H9 (cell line): Measurements from ENCODE around the gene TPPP2. TPM values are rescaled to one million over a fixed set of nuclear protein-coding genes. Genes with fewer than 3 reads are reported as not detected.

Experiments used
- DNase-seq: peaks from one replicate; pipeline ENCODE4 v3.0.0-alpha.2; 2017
- H2AFZ ChIP-seq: one replicate; pipeline ENCODE4 v1.6.1; 2013; ENCODE audit warnings: mild to moderate bottlenecking, low read length, control low read depth, moderate library complexity
- H2AK5ac ChIP-seq: 2 replicates; pipeline ENCODE4 v1.6.1; 2013; ENCODE audit warnings: low read length, control low read depth, mixed read lengths; ENCODE audit not compliant: insufficient read length
- H2BK120ac ChIP-seq: one replicate; pipeline ENCODE4 v1.6.1; 2013; ENCODE audit warnings: low read depth, mild to moderate bottlenecking, low read length, control low read depth, inconsistent platforms; ENCODE audit not compliant: poor library complexity, severe bottlenecking
- H2BK12ac ChIP-seq: 2 replicates; pipeline ENCODE4 v1.6.1; 2013; ENCODE audit warnings: low read length, control low read depth, mixed read lengths, low read depth; ENCODE audit not compliant: insufficient read length
- H2BK15ac ChIP-seq: 2 replicates; pipeline ENCODE4 v1.6.1; 2013; ENCODE audit warnings: low read depth, low read length, control low read depth
- H2BK20ac ChIP-seq: one replicate; pipeline ENCODE4 v1.6.1; 2013; ENCODE audit warnings: low read depth, mild to moderate bottlenecking, low read length, control low read depth, inconsistent platforms; ENCODE audit not compliant: poor library complexity, severe bottlenecking
- H2BK5ac ChIP-seq: 2 replicates; pipeline ENCODE4 v1.6.1; 2013; ENCODE audit warnings: low read length, control low read depth, mixed read lengths; ENCODE audit not compliant: insufficient read length
- H3K14ac ChIP-seq: 2 replicates; pipeline ENCODE4 v1.6.1; 2013; ENCODE audit warnings: low read length, control low read depth; ENCODE audit not compliant: insufficient read depth
- H3K18ac ChIP-seq: 2 replicates; pipeline ENCODE4 v1.6.1; 2013; ENCODE audit warnings: low read depth, mild to moderate bottlenecking, mixed read lengths, low read length, control low read depth; ENCODE audit not compliant: insufficient read length
- H3K23ac ChIP-seq: 2 replicates; pipeline ENCODE4 v1.6.1; 2013; ENCODE audit warnings: low read length, control low read depth, mixed read lengths, low read depth; ENCODE audit not compliant: insufficient read length
- H3K23me2 ChIP-seq: 2 replicates; pipeline ENCODE4 v1.6.1; 2013; ENCODE audit warnings: low read depth, mild to moderate bottlenecking, mixed read lengths, low read length, control low read depth; ENCODE audit not compliant: insufficient read length, poor library complexity, severe bottlenecking
- H3K27ac ChIP-seq: 2 replicates; pipeline ENCODE4 v1.5.1; 2013; ENCODE audit warnings: low read length, control low read depth, mixed read lengths, low read depth; ENCODE audit not compliant: insufficient read length
- H3K27me3 ChIP-seq: 2 replicates; pipeline ENCODE4 v1.6.1; 2013; ENCODE audit warnings: low read length, control low read depth, inconsistent platforms; ENCODE audit not compliant: insufficient read depth
- H3K4ac ChIP-seq: 2 replicates; pipeline ENCODE4 v1.6.1; 2013; ENCODE audit warnings: low read depth, mild to moderate bottlenecking, control low read depth, inconsistent platforms, low read length, moderate library complexity
- H3K4me1 ChIP-seq: 2 replicates; pipeline ENCODE4 v1.6.1; 2013; ENCODE audit warnings: low read length, control low read depth, inconsistent platforms; ENCODE audit not compliant: insufficient read depth
- H3K4me2 ChIP-seq: 2 replicates; pipeline ENCODE4 v1.6.1; 2013; ENCODE audit warnings: low read length, control low read depth, mixed read lengths; ENCODE audit not compliant: insufficient read length, insufficient read depth
- H3K56ac ChIP-seq: 2 replicates; pipeline ENCODE4 v1.6.1; 2013; ENCODE audit warnings: low read depth, mild to moderate bottlenecking, mixed read lengths, low read length, control low read depth; ENCODE audit not compliant: insufficient read length
- H3K79me1 ChIP-seq: 2 replicates; pipeline ENCODE4 v1.6.1; 2013; ENCODE audit warnings: low read depth, mild to moderate bottlenecking, moderate library complexity, low read length, control low read depth, inconsistent platforms; ENCODE audit not compliant: insufficient read depth, poor library complexity, severe bottlenecking
- H3K79me2 ChIP-seq: 2 replicates; pipeline ENCODE4 v1.6.1; 2013; ENCODE audit warnings: low read length, control low read depth, inconsistent platforms; ENCODE audit not compliant: insufficient read depth
- H3K9ac ChIP-seq: 2 replicates; pipeline ENCODE4 v1.6.1; 2013; ENCODE audit warnings: low read length, control low read depth, mixed read lengths; ENCODE audit not compliant: insufficient read length; ENCODE audit errors: extremely low read depth
- H3K9me3 ChIP-seq: one replicate; pipeline ENCODE4 v1.6.1; 2013; ENCODE audit warnings: low read depth, low read length, inconsistent platforms; ENCODE audit not compliant: control insufficient read depth
- H3T11ph ChIP-seq: one replicate; pipeline ENCODE4 v1.6.1; 2013; ENCODE audit warnings: mild to moderate bottlenecking, low read length, control low read depth, inconsistent platforms
- H4K20me1 ChIP-seq: one replicate; pipeline ENCODE4 v1.6.1; 2013; ENCODE audit not compliant: control insufficient read depth, insufficient read length, insufficient read depth
- H4K5ac ChIP-seq: 2 replicates; pipeline ENCODE4 v1.6.1; 2013; ENCODE audit warnings: low read depth, mild to moderate bottlenecking, mixed read lengths, low read length, control low read depth; ENCODE audit not compliant: insufficient read length
- H4K8ac ChIP-seq: replicated peaks from 2 replicates; pipeline ENCODE4 v1.6.1; 2013; ENCODE audit warnings: low read length, control low read depth, mixed read lengths, low read depth; ENCODE audit not compliant: insufficient read length
- H4K91ac ChIP-seq: 2 replicates; pipeline ENCODE4 v1.6.1; 2013; ENCODE audit warnings: low read depth, mild to moderate bottlenecking, moderate library complexity, mixed read lengths, low read length, control low read depth; ENCODE audit not compliant: insufficient read length
- H3K27ac Mint-ChIP-seq, 3 experiments: 2 replicates in 2 of 3; 3 replicates in 1 of 3; pipeline ENCODE4 v1.8.0; 2020 to 2021; ENCODE audit warnings: mixed read lengths in 3 of 3, mild to moderate bottlenecking in 1 of 3, moderate library complexity in 1 of 3
- H3K27me3 Mint-ChIP-seq: 2 replicates; pipeline ENCODE4 v1.8.0; 2021; ENCODE audit warnings: low read depth, mild to moderate bottlenecking, moderate library complexity, mixed read lengths
- H3K36me3 Mint-ChIP-seq, 3 experiments: 2 replicates in 2 of 3; 3 replicates in 1 of 3; pipeline ENCODE4 v1.8.0; 2020 to 2021; ENCODE audit warnings: low read depth in 3 of 3, mixed read lengths in 3 of 3; ENCODE audit not compliant: insufficient read depth in 1 of 3
- H3K4me1 Mint-ChIP-seq, 2 experiments: 2 replicates each; pipeline ENCODE4 v1.8.0; 2020; ENCODE audit warnings: mixed read lengths in 2 of 2
- H3K4me3 Mint-ChIP-seq, 2 experiments: 2 replicates in 1 of 2; 3 replicates in 1 of 2; pipeline ENCODE4 v1.8.0; 2020 to 2021; ENCODE audit warnings: mild to moderate bottlenecking in 2 of 2, mixed read lengths in 2 of 2, moderate library complexity in 1 of 2
- H3K9me3 Mint-ChIP-seq, 2 experiments: 2 replicates in 1 of 2; 3 replicates in 1 of 2; pipeline ENCODE4 v1.8.0; 2020; ENCODE audit warnings: mild to moderate bottlenecking in 2 of 2, mixed read lengths in 2 of 2, moderate library complexity in 1 of 2
- CTCF ChIP-seq: fragments of 200-600 bp; sonication (generic); conservative IDR thresholded peaks from 3 replicates; pipeline ENCODE4 v1.8.0; 2021; ENCODE audit warnings: antibody characterized with exemption, mild to moderate bottlenecking
- WGBS: extraction: QIAGEN DNeasy Blood & Tissue Kit; methylation state at CpG from one replicate; pipeline ENCODE4 v1.1.7; 2013; ENCODE audit warnings: missing lambda C conversion rate, low lambda C conversion rate, mixed read lengths; ENCODE audit not compliant: insufficient read length; ENCODE audit errors: extremely low coverage; 5-methylcytosine and 5-hydroxymethylcytosine counted together
- total RNA-seq: library from RNA; stranded (reverse); gene quantifications from 2 replicates; pipeline ENCODE4 v1.2.1, GENCODE V29; 2021

The TPPP2 gene
- total RNA-seq, 1 experiment from 2014 or later, result not detected

GRCh38 chr14:21015312-21015711 lies 14.7 kb upstream of the TPPP2 start:
- Histone ChIP-seq H4K91ac (no peak overlapping the region), H3K4me1 (no peaks in the 10 kb centered on the region; the same call in 1 of the 2 replicates), H2BK5ac (no peak overlapping the region), H3K9me3 (no peaks in the 10 kb centered on the region), H3K14ac (no peak overlapping the region), H2AFZ (no peak overlapping the region), H3K27ac (no peak overlapping the region), H3K9ac (no peak overlapping the region), H4K8ac (no peak overlapping the region), H3K23me2 (no peaks in the 10 kb centered on the region), H3K4ac (no peak overlapping the region), H3T11ph (no peak overlapping the region), H2BK15ac (no peak overlapping the region), H2AK5ac (no peak overlapping the region), H2BK12ac (no peak overlapping the region), H3K79me1 (no peaks in the 10 kb centered on the region), H2BK120ac (no peak overlapping the region), H3K79me2 (no peaks in the 10 kb centered on the region), H3K23ac (no peak overlapping the region), H3K18ac (no peak overlapping the region), H2BK20ac (no peak overlapping the region), H3K4me2 (no peak overlapping the region), H3K27me3 (no peaks in the 10 kb centered on the region), H4K5ac (no peak overlapping the region), H4K20me1 (no peaks in the 10 kb centered on the region), H3K56ac (no peak overlapping the region)
- no peak for TF ChIP-seq CTCF
- peak overlapping the region in 1 of 3 experiments; percentile 55; a peak in 1 of 7 replicates for H3K27ac Mint-ChIP-seq
- peaks cover 9% of the 10 kb centered on the region for H3K27me3 Mint-ChIP-seq
- no peak for DNase-seq
- peaks cover 7 to 12% of the 10 kb centered on the region in 2 experiments for H3K4me1 Mint-ChIP-seq
- no CpG with 5 or more reads among the region's 6 CpGs for WGBS
- H3K36me3 Mint-ChIP-seq, result peaks cover 2 to 6% (median 2%) of the 10 kb centered on the region in 3 experiments; a peak in 3 of 7 replicates
- H3K9me3 Mint-ChIP-seq, result no peaks in the 10 kb centered on the region
- H3K4me3 Mint-ChIP-seq, result no peak overlapping the region
